ENCODE measurements around the gene NAB1. TPM values are rescaled to one million over a fixed set of nuclear protein-coding genes. Genes with fewer than 3 reads are reported as not detected.

The NAB1 gene
- total and polyA plus RNA-seq, 8 donors, result 14.2 to 121 (median 35.3) TPM

DNA sequence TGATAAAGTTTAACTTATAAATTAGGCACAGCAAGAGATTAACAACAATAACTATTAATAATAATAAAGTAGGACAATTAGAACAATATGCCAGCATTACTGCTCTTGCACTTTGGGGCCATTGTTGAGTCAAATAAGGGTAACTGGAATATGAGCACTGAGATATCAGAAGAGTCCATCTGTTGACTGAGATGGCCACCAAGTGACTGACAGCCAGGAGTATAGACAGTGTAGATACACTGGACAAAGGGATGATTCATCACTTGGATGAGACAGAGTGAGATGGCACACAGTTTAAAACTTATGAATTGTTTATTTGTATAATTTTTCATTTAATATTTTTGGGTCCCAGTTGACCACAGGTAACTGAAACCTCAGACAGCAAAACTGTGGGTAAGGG lies 20.0 kb downstream of the NAB1 start:
- no peak for TF ChIP-seq EP300 (IDR thresholded peaks at IDR 0.05)
- TF ChIP-seq, protein P1, sequence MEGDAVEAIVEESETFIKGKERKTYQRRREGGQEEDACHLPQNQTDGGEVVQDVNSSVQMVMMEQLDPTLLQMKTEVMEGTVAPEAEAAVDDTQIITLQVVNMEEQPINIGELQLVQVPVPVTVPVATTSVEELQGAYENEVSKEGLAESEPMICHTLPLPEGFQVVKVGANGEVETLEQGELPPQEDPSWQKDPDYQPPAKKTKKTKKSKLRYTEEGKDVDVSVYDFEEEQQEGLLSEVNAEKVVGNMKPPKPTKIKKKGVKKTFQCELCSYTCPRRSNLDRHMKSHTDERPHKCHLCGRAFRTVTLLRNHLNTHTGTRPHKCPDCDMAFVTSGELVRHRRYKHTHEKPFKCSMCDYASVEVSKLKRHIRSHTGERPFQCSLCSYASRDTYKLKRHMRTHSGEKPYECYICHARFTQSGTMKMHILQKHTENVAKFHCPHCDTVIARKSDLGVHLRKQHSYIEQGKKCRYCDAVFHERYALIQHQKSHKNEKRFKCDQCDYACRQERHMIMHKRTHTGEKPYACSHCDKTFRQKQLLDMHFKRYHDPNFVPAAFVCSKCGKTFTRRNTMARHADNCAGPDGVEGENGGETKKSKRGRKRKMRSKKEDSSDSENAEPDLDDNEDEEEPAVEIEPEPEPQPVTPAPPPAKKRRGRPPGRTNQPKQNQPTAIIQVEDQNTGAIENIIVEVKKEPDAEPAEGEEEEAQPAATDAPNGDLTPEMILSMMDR (IDR thresholded peaks at IDR 0.05), result no peak
- no peak for TF ChIP-seq POLR2A (IDR thresholded peaks at IDR 0.05)
- no peak for TF ChIP-seq POLR2AphosphoS5 (IDR thresholded peaks at IDR 0.05)
- peaks cover 0 to 3% (median 0%) of the 10 kb centered on the region in 4 donors for H3K4me1 ChIP-seq
- H3K27ac ChIP-seq, result no peak overlapping the region
- H3K4me3 ChIP-seq, result no peak overlapping the region
- H3K9me3 ChIP-seq, result no peaks in the 10 kb centered on the region
- intact Hi-C loops (cut with DNase I; ENCODE audit: low total_unique reads), result no loop called here
- no peak for DNase-seq
- peaks cover 8 to 41% (median 29%) of the 10 kb centered on the region in 4 donors for H3K36me3 ChIP-seq
- H3K27me3 ChIP-seq, result no peaks in the 10 kb centered on the region

DNA sequence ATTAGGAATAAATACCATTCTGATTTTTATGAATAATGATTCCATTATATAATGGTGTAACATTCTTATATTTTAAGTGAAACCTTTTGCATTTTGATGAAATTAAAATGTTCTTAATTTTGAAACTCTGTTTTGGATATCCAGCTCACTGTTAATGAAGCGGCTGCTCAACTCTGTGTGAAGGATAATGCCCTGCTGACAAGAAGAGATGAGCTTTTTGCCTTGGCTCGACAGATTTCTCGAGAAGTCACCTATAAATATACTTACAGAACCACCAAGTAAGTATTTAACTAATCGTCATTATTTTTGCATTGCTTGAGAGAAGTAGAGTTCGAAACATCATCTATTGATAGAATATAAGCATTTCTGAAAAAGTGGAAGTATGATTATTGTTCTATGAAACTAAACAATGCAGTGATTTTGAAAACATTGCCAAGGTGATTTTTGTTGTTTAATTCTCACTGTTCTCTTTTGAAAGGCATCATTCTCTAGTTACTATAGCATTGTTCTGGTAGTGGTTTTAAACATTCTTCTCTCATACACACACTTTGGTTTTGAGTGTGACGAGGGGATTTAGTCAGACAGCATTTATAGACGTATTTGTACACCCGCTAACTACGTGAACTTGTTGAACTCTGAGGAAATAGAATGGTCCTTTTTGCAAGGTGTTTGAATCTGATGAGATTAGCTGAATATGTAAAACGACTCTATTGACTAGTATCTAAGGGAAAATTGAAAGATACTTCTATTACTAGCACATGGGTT lies 21.5 kb downstream of the NAB1 start:
- Histone ChIP-seq H3K4me1 (no peaks in the 10 kb centered on the region), H3K36me3 (peaks cover 8 to 53% (median 39%) of the 10 kb centered on the region in 4 donors), H3K27ac (no peak overlapping the region), H3K4me3 (no peak overlapping the region), H3K27me3 (no peaks in the 10 kb centered on the region), H3K9me3 (no peaks in the 10 kb centered on the region)
- WGBS, 5 donors, result 85 to 87% (median 86%) methylated on average over 10 of the region's 10 CpGs
- no peak for DNase-seq
- TF ChIP-seq EP300 (IDR thresholded peaks at IDR 0.05) (no peak), POLR2A (IDR thresholded peaks at IDR 0.05) (no peak), POLR2AphosphoS5 (IDR thresholded peaks at IDR 0.05) (no peak)
- TF ChIP-seq, protein P1 (IDR thresholded peaks at IDR 0.05), result no peak
- intact Hi-C loops (cut with DNase I; ENCODE audit: low total_unique reads), result no loop called here

DNA sequence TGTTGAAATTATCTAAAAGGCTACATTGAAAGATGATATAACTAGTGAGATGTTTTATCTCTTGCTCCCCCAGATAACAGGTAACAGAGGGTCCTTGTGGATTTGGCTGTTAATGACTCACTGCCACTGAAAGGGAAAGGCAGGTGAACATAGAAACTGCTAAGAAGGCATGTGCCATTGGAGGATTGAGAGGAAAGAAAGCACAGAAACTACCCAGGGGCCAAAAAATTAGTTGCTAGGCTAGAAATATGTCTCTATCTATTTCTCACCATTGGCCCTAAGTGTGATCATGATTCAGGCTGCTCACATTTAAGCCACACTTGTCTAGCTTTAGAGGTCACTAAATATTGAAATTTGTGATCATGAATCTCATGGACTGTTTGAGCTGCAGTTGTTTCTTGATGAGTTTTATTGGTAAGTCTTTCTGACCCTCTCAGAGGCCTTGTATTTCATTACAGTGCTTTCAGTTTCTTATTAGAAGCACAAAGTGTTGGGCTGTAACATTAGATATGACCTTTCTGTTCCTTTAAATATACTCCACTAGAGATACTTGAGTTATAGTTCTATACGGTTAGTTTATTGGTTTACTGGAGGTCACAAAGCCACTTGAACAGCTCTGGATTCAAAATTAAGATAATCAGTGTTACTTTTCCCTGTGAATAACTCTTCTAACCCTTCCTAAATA lies 26.2 kb downstream of the NAB1 start:
- Histone ChIP-seq H3K27ac (peak overlapping the region in 1 of 5 donors; percentile 44), H3K4me3 (no peak overlapping the region), H3K36me3 (peaks cover 8 to 68% (median 41%) of the 10 kb centered on the region in 4 donors), H3K4me1 (peaks cover 0 to 24% (median 11%) of the 10 kb centered on the region in 4 donors), H3K27me3 (no peaks in the 10 kb centered on the region), H3K9me3 (no peaks in the 10 kb centered on the region)
- WGBS, 5 donors, result 36 to 52% (median 48%) methylated on average over 1 of the region's 1 CpG
- no peak for DNase-seq
- intact Hi-C loops (cut with DNase I; ENCODE audit: low total_unique reads), result no loop called here
- TF ChIP-seq, protein P1 (IDR thresholded peaks at IDR 0.05), result no peak
- no peak for TF ChIP-seq POLR2AphosphoS5 (IDR thresholded peaks at IDR 0.05)

DNA sequence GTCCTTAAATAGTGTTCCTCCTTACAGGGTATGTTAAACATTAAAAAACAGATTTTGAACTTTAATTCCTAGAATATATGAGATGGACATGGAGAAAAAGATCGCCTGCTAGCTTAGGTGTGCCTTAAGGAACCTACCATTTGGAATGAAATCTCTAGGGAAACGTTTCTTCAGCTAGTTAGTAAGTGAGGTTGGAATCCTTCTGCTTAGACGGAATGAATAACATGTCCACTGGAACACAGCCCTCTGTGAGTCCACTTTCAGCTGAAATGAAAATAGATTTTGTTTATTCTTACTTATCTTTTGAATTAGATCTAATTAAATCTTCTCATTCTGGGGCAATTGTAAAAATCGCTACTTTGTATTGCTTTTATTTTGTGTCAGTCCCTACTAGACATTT lies 28.4 kb downstream of the NAB1 start:
- H3K9me3 ChIP-seq, result no peaks in the 10 kb centered on the region
- 78 to 87% (median 84%) methylated on average over 4 of the region's 4 CpGs for WGBS, 5 donors
- no peaks in the 10 kb centered on the region for H3K27me3 ChIP-seq
- H3K4me3 ChIP-seq, result no peak overlapping the region
- no peak overlapping the region for H3K27ac ChIP-seq
- H3K36me3 ChIP-seq, result peaks cover 0 to 47% (median 23%) of the 10 kb centered on the region in 4 donors
- TF ChIP-seq EP300 (IDR thresholded peaks at IDR 0.05) (no peak), POLR2A (IDR thresholded peaks at IDR 0.05) (no peak), POLR2AphosphoS5 (IDR thresholded peaks at IDR 0.05) (no peak)
- TF ChIP-seq, protein P1 (IDR thresholded peaks at IDR 0.05), result no peak
- intact Hi-C loops (cut with DNase I; ENCODE audit: low total_unique reads), result no loop called here
- peaks cover 0 to 28% (median 11%) of the 10 kb centered on the region in 4 donors for H3K4me1 ChIP-seq
- no peak for DNase-seq

Measured in stomach (tissue), 9 donors.